Liver (tissue), 3 donors: ENCODE results near the gene RFFL.

Experiments
- CTCF ChIP-seq: fragments of 150-350 bp; IDR thresholded peaks from 2 replicates; pipeline ENCODE4 v1.5.1; 2017; ENCODE audit warnings: improper control_type of control experiment, low read depth, low read length; ENCODE audit not compliant: missing input control
- EGR1 ChIP-seq, 2 donors: IDR thresholded peaks; 2 replicates each; pipeline ENCODE4 v1.6.1; 2016 to 2018; ENCODE audit warnings: antibody characterized with exemption in 2 of 2, low read depth in 2 of 2
- GABPA ChIP-seq, 2 donors: IDR thresholded peaks in 1 of 2; conservative IDR thresholded peaks in 1 of 2; 2 replicates each; pipeline ENCODE4 v1.6.1; 2016; ENCODE audit warnings: antibody characterized with exemption in 2 of 2, mild to moderate bottlenecking in 1 of 2, moderate library complexity in 1 of 2
- MAX ChIP-seq: IDR thresholded peaks from 2 replicates; pipeline ENCODE4 v1.6.1; 2016; ENCODE audit warnings: antibody characterized with exemption
- NR2F2 ChIP-seq: IDR thresholded peaks from 2 replicates; pipeline ENCODE4 v1.6.1; 2016; ENCODE audit warnings: antibody characterized with exemption
- REST ChIP-seq: IDR thresholded peaks from 2 replicates; pipeline ENCODE4 v1.6.1; 2016; ENCODE audit warnings: antibody characterized with exemption, mild to moderate bottlenecking
- TAF1 ChIP-seq: conservative IDR thresholded peaks from 2 replicates; pipeline ENCODE4 v1.6.1; 2016; ENCODE audit warnings: antibody characterized with exemption, mild to moderate bottlenecking
- ZBTB33 ChIP-seq: IDR thresholded peaks from 2 replicates; pipeline ENCODE4 v1.6.1; 2016; ENCODE audit warnings: antibody characterized with exemption
- donor health status: healthy.
- donor health status: healthy.

GRCh38 chr17:34990921-34991365 is 72.6 kb downstream of the RFFL start:
- TF ChIP-seq CTCF (no peak), MAX (no peak), REST (no peak), NR2F2 (no peak), ZBTB33 (no peak), GABPA (IDR thresholded peaks at IDR 0.05 in 1 of 2, conservative IDR thresholded peaks at IDR 0.05 in 1 of 2) (no peak), EGR1 (IDR thresholded peaks at IDR 0.05; ENCODE audit: low read depth in 2 of 2) (no peak), TAF1 (no peak)
